Smooth muscle cell (in vitro differentiated cells): ENCODE measurements around the gene SCUBE3. TPM values are rescaled to one million over a fixed set of nuclear protein-coding genes. Genes with fewer than 3 reads are reported as not detected.

Source experiments
- DNase-seq: peaks from one replicate; lab custom pipeline; 2025; ENCODE audit not compliant: unreplicated experiment; lab: John Stamatoyannopoulos, UW
- H2AFZ ChIP-seq: fragments of 200-600 bp; sonication (generic); 2 replicates; pipeline ENCODE4 v1.6.0; 2016; ENCODE audit warnings: antibody characterized with exemption, low read depth, mild to moderate bottlenecking
- H3F3A ChIP-seq: fragments of 200-600 bp; sonication (generic); 2 replicates; pipeline ENCODE4 v1.6.0; 2017; ENCODE audit warnings: antibody characterized with exemption, low read depth
- H3K27ac ChIP-seq: fragments of 200-600 bp; sonication (generic); 2 replicates; pipeline ENCODE4 v1.5.1; 2016; ENCODE audit warnings: low read depth, mild to moderate bottlenecking
- H3K27me3 ChIP-seq: fragments of 200-600 bp; sonication (generic); 2 replicates; pipeline ENCODE4 v1.6.1; 2016; ENCODE audit warnings: low read depth, mild to moderate bottlenecking
- H3K36me3 ChIP-seq: fragments of 200-600 bp; sonication (generic); 2 replicates; pipeline ENCODE4 v1.5.1; 2016; ENCODE audit warnings: low read depth
- H3K4me1 ChIP-seq: fragments of 200-600 bp; sonication (generic); 2 replicates; pipeline ENCODE4 v1.5.1; 2016; ENCODE audit warnings: low read depth
- H3K4me2 ChIP-seq: fragments of 200-600 bp; sonication (generic); 2 replicates; pipeline ENCODE4 v1.6.0; 2016; ENCODE audit warnings: mild to moderate bottlenecking
- H3K4me3 ChIP-seq: fragments of 200-600 bp; sonication (generic); 2 replicates; pipeline ENCODE4 v1.5.1; 2016; ENCODE audit warnings: mild to moderate bottlenecking
- H3K79me2 ChIP-seq: fragments of 200-600 bp; sonication (generic); 2 replicates; pipeline ENCODE4 v1.6.0; 2016; ENCODE audit warnings: low read depth, mild to moderate bottlenecking
- H3K9ac ChIP-seq: fragments of 200-600 bp; sonication (generic); 2 replicates; pipeline ENCODE4 v1.6.0; 2016; ENCODE audit warnings: low read depth
- H3K9me3 ChIP-seq: fragments of 200-600 bp; sonication (generic); replicated peaks from 2 replicates; pipeline ENCODE4 v1.5.1; 2016; ENCODE audit warnings: low read depth
- H4K20me1 ChIP-seq: fragments of 200-600 bp; sonication (generic); 2 replicates; pipeline ENCODE4 v1.6.0; 2016; ENCODE audit warnings: low read depth
- CTCF ChIP-seq: fragments of 200-600 bp; sonication (generic); IDR thresholded peaks from 2 replicates; pipeline ENCODE4 v1.5.1; 2017; ENCODE audit warnings: borderline replicate concordance, mild to moderate bottlenecking, antibody characterized with exemption; ENCODE audit not compliant: insufficient read depth, poor library complexity, severe bottlenecking
- WGBS: methylation state at CpG from one replicate; pipeline ENCODE4 v1.1.7; 2016; ENCODE audit warnings: low lambda C conversion rate; 5-methylcytosine and 5-hydroxymethylcytosine counted together
- polyA plus RNA-seq: library from polyadenylated mRNA; unstranded; fragments of >200 nt; fragmentation: Nextera tagmentation; extraction: Ambion mirVana; gene quantifications from 2 replicates; pipeline ENCODE4 v1.2.1, GENCODE V29; 2016
- total RNA-seq: library from RNA; depleted of rRNA; stranded (reverse); fragments of >200 nt; gene quantifications from 2 replicates; pipeline ENCODE4 v1.2.3, GENCODE V29; 2014

Gene SCUBE3
- total and polyA plus RNA-seq, 2 experiments from 2014 or later: 14.6 to 18.0 TPM

DNA sequence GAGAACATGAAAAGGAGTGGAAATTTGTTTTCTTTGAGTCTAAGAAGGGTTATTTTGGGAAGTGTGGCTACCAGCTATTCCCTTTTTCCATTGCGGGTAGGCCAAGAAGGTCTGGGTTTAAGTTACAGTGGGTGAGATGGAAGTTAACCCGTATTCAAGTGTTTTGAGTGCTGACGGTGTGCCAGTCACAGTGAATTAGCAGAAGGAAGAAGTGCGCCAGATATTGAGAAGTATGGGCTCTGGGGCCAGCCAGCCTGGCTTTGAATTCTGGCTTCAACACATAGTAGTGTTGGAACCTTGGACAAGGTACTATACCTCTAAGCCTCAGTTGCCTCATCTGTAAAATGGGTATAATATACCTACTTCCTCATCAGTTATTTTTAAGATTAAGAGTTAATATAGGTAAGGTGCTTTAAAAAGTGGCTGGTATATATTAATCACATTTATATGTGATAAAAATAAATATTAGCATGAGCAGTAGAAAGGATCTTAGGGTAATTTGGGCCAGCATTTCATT is 62.0 kb downstream of the SCUBE3 start:
- Histone ChIP-seq H3K9ac (no peak overlapping the region), H4K20me1 (peaks cover 35% of the 10 kb centered on the region), H3F3A (no peaks in the 10 kb centered on the region), H3K9me3 (no peaks in the 10 kb centered on the region), H3K4me3 (no peak overlapping the region), H3K27me3 (no peaks in the 10 kb centered on the region), H3K4me2 (no peak overlapping the region), H3K36me3 (no peaks in the 10 kb centered on the region), H2AFZ (no peak overlapping the region), H3K27ac (no peak overlapping the region), H3K79me2 (no peaks in the 10 kb centered on the region), H3K4me1 (no peaks in the 10 kb centered on the region)
- no peak for TF ChIP-seq CTCF
- 99% methylated on average over 4 of the region's 4 CpGs for WGBS
- DNase-seq: no peak

GRCh38 chr6:35278708-35279107 is 65.0 kb downstream of the SCUBE3 start:
- H3K36me3 ChIP-seq: peaks cover 6% of the 10 kb centered on the region
- H3K9me3 ChIP-seq: no peaks in the 10 kb centered on the region
- no peak overlapping the region for H2AFZ ChIP-seq
- 97% methylated on average over 3 of the region's 3 CpGs for WGBS
- no peaks in the 10 kb centered on the region for H3K79me2 ChIP-seq
- no peaks in the 10 kb centered on the region for H3K4me1 ChIP-seq
- no peak for DNase-seq
- H3K4me2 ChIP-seq: no peak overlapping the region
- H3K27me3 ChIP-seq: no peaks in the 10 kb centered on the region
- no peak overlapping the region for H3K4me3 ChIP-seq
- no peak overlapping the region for H3K27ac ChIP-seq
- no peaks in the 10 kb centered on the region for H3F3A ChIP-seq
- no peak overlapping the region for H3K9ac ChIP-seq
- H4K20me1 ChIP-seq: peaks cover 29% of the 10 kb centered on the region
- TF ChIP-seq CTCF: no peak

DNA sequence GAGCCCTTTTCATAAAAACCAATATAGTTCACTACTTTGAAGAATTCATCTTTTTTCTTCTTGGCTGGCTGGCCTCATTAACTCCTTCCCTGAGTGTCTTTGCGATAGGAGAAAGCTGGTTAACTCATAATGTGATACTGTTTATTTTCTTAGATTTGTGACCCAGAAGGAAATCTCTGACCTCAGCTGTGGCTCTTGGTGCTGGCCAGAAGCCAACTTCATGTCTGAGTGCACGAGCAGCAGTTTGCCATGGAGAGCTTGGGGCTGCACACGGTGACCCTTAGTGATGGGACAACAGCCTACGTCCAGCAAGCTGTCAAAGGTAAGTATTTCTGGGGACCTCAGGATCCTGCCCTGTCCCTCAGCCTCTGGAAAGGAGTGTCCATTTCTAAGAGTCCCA is 67.1 kb downstream of the SCUBE3 start:
- Histone ChIP-seq H3F3A (no peaks in the 10 kb centered on the region), H3K4me3 (no peak overlapping the region), H3K9me3 (no peaks in the 10 kb centered on the region), H3K27me3 (no peaks in the 10 kb centered on the region), H3K4me2 (no peak overlapping the region), H3K9ac (no peak overlapping the region), H3K27ac (no peak overlapping the region), H3K79me2 (no peaks in the 10 kb centered on the region), H3K36me3 (peaks cover 6% of the 10 kb centered on the region), H2AFZ (no peak overlapping the region), H3K4me1 (no peaks in the 10 kb centered on the region), H4K20me1 (peaks cover 11% of the 10 kb centered on the region)
- no peak for DNase-seq
- 65% methylated on average over 4 of the region's 4 CpGs for WGBS
- TF ChIP-seq CTCF: no peak

DNA sequence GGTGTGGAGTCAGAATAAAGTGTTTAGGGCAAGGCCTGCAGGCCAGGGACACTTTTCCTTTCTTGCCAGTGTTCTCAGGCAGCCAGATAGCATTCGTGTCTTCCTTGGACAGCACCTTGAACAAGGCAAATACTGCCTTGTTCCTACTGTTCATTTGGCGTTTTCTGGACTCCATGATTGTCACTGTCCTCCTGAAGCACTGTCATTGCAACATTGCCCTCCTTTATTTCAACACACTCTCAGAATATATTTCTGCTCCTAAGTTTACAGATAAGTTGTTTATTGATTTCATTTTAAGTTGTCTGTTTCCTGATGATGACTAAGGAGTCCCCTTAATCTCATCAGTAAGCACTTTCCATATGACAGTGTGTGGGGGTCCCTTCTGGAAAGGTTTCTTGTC is 68.7 kb downstream of the SCUBE3 start:
- Histone ChIP-seq H3K9me3 (no peaks in the 10 kb centered on the region), H3K4me3 (no peak overlapping the region), H3K36me3 (peaks cover 6% of the 10 kb centered on the region), H3K27me3 (no peaks in the 10 kb centered on the region), H3K79me2 (no peaks in the 10 kb centered on the region), H3K4me1 (no peaks in the 10 kb centered on the region), H3F3A (no peaks in the 10 kb centered on the region), H4K20me1 (peaks cover 3% of the 10 kb centered on the region), H3K27ac (no peak overlapping the region), H2AFZ (no peak overlapping the region), H3K9ac (no peak overlapping the region), H3K4me2 (no peak overlapping the region)
- WGBS: 95% methylated on average over 2 of the region's 2 CpGs
- no peak for DNase-seq
- no peak for TF ChIP-seq CTCF
